OCI-LY1 (cell line): ENCODE results near the gene LINGO3.

Source experiments
- H2AFZ ChIP-seq: fragments of 200-600 bp; sonication (generic), shearing (Covaris generic); 2 replicates; pipeline ENCODE4 v1.6.0; 2014; ENCODE audit warnings: antibody characterized with exemption, mild to moderate bottlenecking, low read length
- H3F3A ChIP-seq: fragments of 200-600 bp; sonication (generic), shearing (Covaris generic); 2 replicates; pipeline ENCODE4 v1.6.0; 2014; ENCODE audit warnings: mild to moderate bottlenecking, antibody characterized with exemption, low read length, moderate library complexity; ENCODE audit not compliant: insufficient read depth
- H3K27ac ChIP-seq: fragments of 200-600 bp; sonication (generic); 2 replicates; pipeline ENCODE4 v1.5.1; 2014; ENCODE audit warnings: low read length, mixed run types, mild to moderate bottlenecking, low read depth; ENCODE audit not compliant: poor library complexity, severe bottlenecking
- H3K27me3 ChIP-seq: fragments of 200-600 bp; sonication (generic); 2 replicates; pipeline ENCODE4 v1.6.0; 2014; ENCODE audit warnings: antibody characterized with exemption, mild to moderate bottlenecking, low read length, moderate library complexity; ENCODE audit not compliant: insufficient read depth
- H3K36me3 ChIP-seq: fragments of 200-600 bp; sonication (generic); 2 replicates; pipeline ENCODE4 v1.6.1; 2014; ENCODE audit warnings: mild to moderate bottlenecking, antibody characterized with exemption, low read length, moderate library complexity, mixed read lengths; ENCODE audit not compliant: insufficient read depth
- H3K4me1 ChIP-seq: fragments of 200-600 bp; sonication (generic); 2 replicates; pipeline ENCODE4 v1.5.1; 2014; ENCODE audit warnings: mild to moderate bottlenecking, low read length, moderate library complexity; ENCODE audit not compliant: insufficient read depth, severe bottlenecking
- H3K4me2 ChIP-seq: fragments of 200-600 bp; sonication (generic), shearing (Covaris generic); 2 replicates; pipeline ENCODE4 v1.6.1; 2014; ENCODE audit warnings: low read length
- H3K4me3 ChIP-seq: fragments of 200-600 bp; sonication (generic); 2 replicates; pipeline ENCODE4 v1.5.1; 2014; ENCODE audit warnings: low read length, low read depth, mild to moderate bottlenecking, mixed read lengths; ENCODE audit not compliant: poor library complexity, severe bottlenecking
- H3K79me2 ChIP-seq: fragments of 200-600 bp; shearing (Covaris generic); 2 replicates; pipeline ENCODE4 v1.6.1; 2016; ENCODE audit warnings: mixed run types, low read length, mixed read lengths; ENCODE audit not compliant: insufficient read depth
- H3K9ac ChIP-seq: fragments of 200-600 bp; sonication (generic), shearing (Covaris generic); 2 replicates; pipeline ENCODE4 v1.6.1; 2014; ENCODE audit warnings: mild to moderate bottlenecking, low read length, mixed read lengths
- H3K9me2 ChIP-seq: fragments of 200-600 bp; sonication (generic), shearing (Covaris generic); 2 replicates; pipeline ENCODE4 v1.6.1; 2014; ENCODE audit warnings: low read depth, mild to moderate bottlenecking, low read length, mixed read lengths
- H3K9me3 ChIP-seq: fragments of 200-600 bp; shearing (Covaris generic); 2 replicates; pipeline ENCODE4 v1.6.1; 2014; ENCODE audit warnings: low read length, mixed read lengths
- H4K20me1 ChIP-seq: fragments of 200-600 bp; sonication (generic), shearing (Covaris generic); 2 replicates; pipeline ENCODE4 v1.6.0; 2016; ENCODE audit warnings: mild to moderate bottlenecking, low read length; ENCODE audit not compliant: insufficient read depth
- CTCF ChIP-seq: fragments of 200-600 bp; sonication (generic), shearing (Covaris generic); IDR thresholded peaks from 2 replicates; pipeline ENCODE4 v1.5.1; 2017; ENCODE audit warnings: mild to moderate bottlenecking, antibody characterized with exemption, low read length, moderate library complexity, mixed read lengths
- EZH2 ChIP-seq: fragments of 200-600 bp; sonication (generic), shearing (Covaris generic); IDR thresholded peaks from 2 replicates; pipeline ENCODE4 v1.8.0; 2017; ENCODE audit warnings: borderline replicate concordance, mixed run types, mild to moderate bottlenecking, antibody characterized with exemption, low read length, moderate library complexity, mixed read lengths

LINGO3 gene

GRCh38 chr19:2270157-2270422 is 37.9 kb downstream of the LINGO3 start:
- Histone ChIP-seq H3F3A (peaks cover 7% of the 10 kb centered on the region; the same call in 1 of the 2 replicates), H3K9me3 (no peaks in the 10 kb centered on the region), H3K27ac (peak overlapping the region; percentile 80), H2AFZ (no peak overlapping the region), H3K4me1 (peaks cover 61% of the 10 kb centered on the region), H3K36me3 (peaks cover 44% of the 10 kb centered on the region), H4K20me1 (0 out of 2 replicates have a peak, but pooled peaks cover 2% of the 10 kb centered on the region), H3K9me2 (no peaks in the 10 kb centered on the region), H3K4me2 (peak overlapping the region; percentile 92), H3K79me2 (peaks cover 29% of the 10 kb centered on the region), H3K27me3 (no peaks in the 10 kb centered on the region), H3K9ac (peak overlapping the region; percentile 90), H3K4me3 (peak overlapping the region; percentile 78)
- TF ChIP-seq CTCF (no peak), EZH2 (no peak)

- Histone ChIP-seq H3K9me2 (no peaks in the 10 kb centered on the region), H3K4me1 (peaks cover 63% of the 10 kb centered on the region), H3K36me3 (peaks cover 40% of the 10 kb centered on the region), H3K27me3 (no peaks in the 10 kb centered on the region), H3K27ac (peak overlapping the region; percentile 80), H3F3A (peaks cover 7% of the 10 kb centered on the region; the same call in 1 of the 2 replicates), H2AFZ (no peak overlapping the region), H3K4me3 (peak overlapping the region; percentile 78), H3K4me2 (peak overlapping the region; percentile 92), H3K79me2 (peaks cover 29% of the 10 kb centered on the region), H3K9ac (peak overlapping the region; percentile 90), H3K9me3 (no peaks in the 10 kb centered on the region), H4K20me1 (0 out of 2 replicates have a peak, but pooled peaks cover 2% of the 10 kb centered on the region)
- TF ChIP-seq CTCF (no peak; the same call in 1 of the 2 replicates), EZH2 (no peak)
These were observed 38.5 kb downstream of the LINGO3 start for GRCh38 chr19:2269244-2270156.

GRCh38 chr19:2268861-2269243 is 39.1 kb downstream of the LINGO3 start:
- H3K79me2 ChIP-seq: peaks cover 25% of the 10 kb centered on the region
- H4K20me1 ChIP-seq: no peaks in the 10 kb centered on the region
- H3K9me3 ChIP-seq: no peaks in the 10 kb centered on the region
- H2AFZ ChIP-seq: peak overlapping the region; percentile 1; the same call in 1 of the 2 replicates
- peaks cover 7% of the 10 kb centered on the region; the same call in 1 of the 2 replicates for H3F3A ChIP-seq
- peak overlapping the region; percentile 78 for H3K4me3 ChIP-seq
- H3K9me2 ChIP-seq: no peaks in the 10 kb centered on the region
- peaks cover 33% of the 10 kb centered on the region for H3K36me3 ChIP-seq
- H3K27me3 ChIP-seq: no peaks in the 10 kb centered on the region
- H3K4me2 ChIP-seq: peak overlapping the region; percentile 84
- peaks cover 61% of the 10 kb centered on the region for H3K4me1 ChIP-seq
- TF ChIP-seq EZH2 (no peak), CTCF (no peak)
- peak overlapping the region; percentile 77 for H3K9ac ChIP-seq
- H3K27ac ChIP-seq: peak overlapping the region; percentile 79
